Measurements from ENCODE around the gene WDR77.

The WDR77 gene

DNA sequence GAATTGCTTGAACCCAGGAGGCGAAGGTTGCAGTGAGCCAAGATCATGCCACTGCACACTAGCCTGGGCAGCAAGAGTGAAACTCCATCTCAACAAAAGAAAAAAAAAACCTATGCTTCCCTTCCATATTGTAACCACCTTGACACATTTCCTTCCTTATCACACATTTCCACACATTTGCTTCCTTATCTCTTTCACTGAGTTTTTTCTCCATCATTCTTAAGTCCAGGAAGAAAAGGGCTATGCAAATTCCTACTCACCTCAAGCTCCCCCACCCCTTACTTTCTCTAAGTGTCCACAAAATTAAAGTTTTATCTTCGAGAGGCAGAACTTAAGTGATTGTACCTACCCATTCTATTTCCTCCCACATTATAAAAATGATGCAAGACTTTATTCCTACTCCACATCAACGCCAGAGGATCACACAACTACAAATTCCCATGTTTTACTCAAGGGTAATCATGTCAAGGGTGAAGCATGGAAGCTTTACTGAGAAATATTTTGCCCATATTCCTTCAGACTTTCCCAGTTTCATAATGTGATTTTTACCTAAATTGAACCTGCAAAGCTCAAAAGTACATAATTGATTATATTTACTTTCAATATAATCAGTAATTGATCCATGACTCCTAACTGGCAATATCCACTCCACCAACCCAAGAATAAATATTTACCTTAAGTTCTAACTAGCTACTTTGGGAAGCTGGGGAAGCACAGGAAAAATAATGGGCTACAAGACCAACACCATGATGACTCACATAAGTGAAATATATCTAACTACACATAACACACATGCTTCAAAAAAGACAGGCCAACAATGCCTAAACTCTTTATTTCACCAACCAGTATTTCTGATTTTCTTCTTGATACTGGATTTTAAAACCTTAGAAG is 9.3 kb downstream of the WDR77 start:
- DNase-seq (ENCODE audit: low read depth in 2 of 2), result no peak

- no peak for DNase-seq (ENCODE audit: low read depth in 2 of 2)
Observed at GRCh38 chr1:111436726-111437125, 12.3 kb downstream of the WDR77 start.

DNA sequence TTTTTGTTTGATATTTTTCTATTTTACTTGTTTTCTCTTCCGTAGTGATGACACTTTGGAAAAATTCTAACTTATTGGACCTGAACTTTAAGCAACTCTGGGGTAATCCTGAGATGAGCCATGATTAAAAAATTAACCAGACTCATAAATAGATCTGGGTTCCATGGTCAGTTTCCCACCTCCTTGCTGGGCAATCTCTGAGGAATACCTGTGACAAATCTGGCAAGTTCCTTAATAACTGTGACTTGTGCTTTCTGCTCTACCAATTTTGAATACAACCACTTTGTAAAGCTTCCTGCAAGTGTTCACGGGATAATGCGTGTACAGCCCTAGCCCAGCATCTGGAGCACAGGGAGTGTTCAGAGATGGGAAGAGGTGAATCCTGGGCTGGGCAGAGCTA is 24.8 kb downstream of the WDR77 start:
- DNase-seq (ENCODE audit: low read depth in 2 of 2), result no peak

GRCh38 chr1:111422546-111423391 is 26.3 kb downstream of the WDR77 start:
- no peak for DNase-seq (ENCODE audit: low read depth in 2 of 2)

- DNase-seq (ENCODE audit: low read depth in 2 of 2), result no peak
Observed at GRCh38 chr1:111420377-111420776, 28.7 kb downstream of the WDR77 start.

DNA sequence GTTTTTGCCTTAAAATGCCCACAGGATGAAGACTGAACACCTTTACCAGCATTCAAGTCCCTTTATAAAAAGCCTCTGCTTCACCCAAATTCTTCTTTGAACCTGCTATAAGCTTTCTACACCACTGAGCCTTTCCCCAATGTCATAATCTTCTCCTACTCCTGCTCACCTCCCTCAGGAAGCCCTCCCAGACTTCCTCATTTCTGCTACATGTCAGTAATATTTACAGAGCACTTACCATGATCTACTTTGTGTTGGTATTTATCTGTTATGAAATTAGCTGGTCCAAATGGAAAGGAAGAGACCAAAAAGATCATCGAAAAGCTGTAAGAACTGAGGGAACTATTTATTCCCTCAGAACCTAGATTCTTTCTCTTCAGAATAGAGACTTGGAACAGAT is 30.0 kb downstream of the WDR77 start:
- DNase-seq (ENCODE audit: low read depth in 2 of 2), result no peak

DNA sequence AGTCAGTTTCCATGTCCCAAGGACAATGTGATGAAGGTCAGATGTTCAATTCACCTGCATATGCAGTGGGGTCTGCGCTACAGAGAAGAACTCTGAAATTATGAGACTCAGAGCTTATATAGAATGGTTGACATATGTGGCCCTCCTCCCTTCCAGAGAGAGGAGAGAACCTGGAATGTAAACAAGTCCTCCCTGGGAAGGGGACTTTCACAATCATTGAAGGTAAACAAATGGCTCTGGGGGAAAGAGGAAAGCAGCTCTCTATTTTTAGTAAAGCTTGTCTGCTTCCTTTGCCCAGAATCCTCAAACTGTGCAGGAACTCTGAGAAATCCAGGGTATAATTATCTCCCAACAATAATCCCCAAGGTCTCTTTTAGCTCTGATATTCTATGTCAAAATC is 31.3 kb downstream of the WDR77 start:
- no peak for DNase-seq (ENCODE audit: low read depth in 2 of 2)

- DNase-seq (ENCODE audit: low read depth in 2 of 2), result no peak
Observed at GRCh38 chr1:111415461-111415860, 33.6 kb downstream of the WDR77 start.

DNA sequence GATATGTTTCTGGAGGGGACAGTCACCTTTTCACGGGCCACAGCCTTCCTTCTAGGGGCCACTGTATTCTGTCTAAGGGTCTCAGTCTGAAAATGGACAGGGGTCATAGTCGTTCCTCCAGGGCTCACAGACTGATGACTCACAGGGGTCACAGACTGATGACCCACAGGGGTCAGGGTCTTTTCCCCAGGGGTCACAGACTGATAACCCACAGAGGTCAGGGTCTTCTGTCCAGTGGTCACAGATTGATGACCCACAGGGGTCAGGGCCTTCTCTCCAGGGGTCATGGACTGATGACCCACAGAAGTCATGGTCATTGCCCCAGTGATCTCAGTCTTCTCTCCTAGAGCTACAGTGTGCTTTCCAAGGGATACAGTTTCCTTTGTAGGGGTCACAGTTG is 34.3 kb downstream of the WDR77 start:
- DNase-seq (ENCODE audit: low read depth in 2 of 2), result no peak

GRCh38 chr1:111412839-111413238 is 36.2 kb downstream of the WDR77 start:
- DNase-seq (ENCODE audit: low read depth in 2 of 2), result no peak

DNA sequence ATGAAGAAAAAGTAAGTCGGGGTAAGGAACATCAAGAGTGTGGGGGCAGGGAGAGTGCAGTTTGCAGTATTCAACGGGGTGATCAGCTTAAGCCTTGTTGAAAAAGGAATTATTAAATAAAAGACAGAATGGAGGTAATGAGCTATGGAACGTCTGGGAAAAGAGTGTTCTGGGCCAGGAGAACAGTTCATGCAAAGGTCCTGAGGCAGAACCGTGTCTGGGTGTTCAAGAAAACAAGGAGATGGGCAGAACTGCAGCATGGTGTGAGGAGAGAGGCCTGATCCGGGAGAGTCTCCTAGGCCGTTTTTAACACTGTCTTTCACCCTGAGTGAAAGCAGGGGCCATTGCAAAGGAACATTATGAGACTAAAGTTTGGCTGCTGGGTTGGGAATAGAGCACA is 41.8 kb downstream of the WDR77 start:
- no peak for DNase-seq (ENCODE audit: low read depth in 2 of 2)

GRCh38 chr1:111406321-111406768 is 42.7 kb downstream of the WDR77 start:
- DNase-seq (ENCODE audit: low read depth in 2 of 2), result peak in 1 of 2 donors; percentile 22

DNA sequence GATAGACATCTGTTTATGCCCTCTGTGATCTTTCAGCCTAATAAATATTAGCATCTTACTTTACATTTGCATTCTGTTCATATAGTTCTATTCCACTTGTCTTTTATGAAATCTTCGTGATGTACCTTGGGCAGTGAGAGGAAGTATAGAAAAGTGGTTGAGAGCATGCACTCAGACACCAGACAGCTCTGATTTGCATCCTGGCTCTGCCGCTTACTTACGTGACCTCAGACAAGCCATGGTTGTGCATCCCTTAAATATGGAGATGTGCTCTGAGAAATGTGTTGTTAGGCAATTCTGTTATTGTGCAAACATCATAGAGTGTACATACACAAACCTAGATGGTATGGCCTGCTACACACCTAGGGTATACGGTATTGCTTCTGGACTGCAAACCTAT is 44.5 kb downstream of the WDR77 start:
- no peak for DNase-seq (ENCODE audit: low read depth in 2 of 2)

DNA sequence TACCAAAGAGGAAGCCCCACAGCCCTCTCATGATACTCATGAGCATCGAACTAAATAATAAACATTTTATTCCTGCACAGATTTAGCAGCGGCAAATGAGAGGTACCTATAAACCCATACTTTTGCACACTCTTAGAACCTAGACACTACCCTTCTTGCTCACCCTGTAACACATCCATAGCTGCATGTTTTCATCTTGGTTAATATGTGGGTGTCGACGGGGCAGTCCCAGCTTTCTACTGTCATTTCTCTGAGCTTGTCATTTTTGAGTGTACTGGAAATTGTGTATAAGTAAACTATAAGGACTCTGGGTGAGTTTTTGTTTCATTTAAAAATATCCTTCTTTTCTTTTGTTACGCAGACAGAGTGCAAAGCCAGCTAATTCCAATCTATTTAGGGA is 47.0 kb downstream of the WDR77 start:
- no peak for DNase-seq (ENCODE audit: low read depth in 2 of 2)

GRCh38 chr1:111399792-111400610 is 49.1 kb downstream of the WDR77 start:
- peak in 1 of 2 donors; percentile 9 for DNase-seq (ENCODE audit: low read depth in 2 of 2)

- no peak for DNase-seq (ENCODE audit: low read depth in 2 of 2)
Observed at GRCh38 chr1:111392460-111392945, 56.6 kb downstream of the WDR77 start.

- DNase-seq (ENCODE audit: low read depth in 2 of 2), result no peak
Observed at GRCh38 chr1:111392042-111392441, 57.0 kb downstream of the WDR77 start.

Measured in stimulated activated CD8-positive, alpha-beta memory T cell treated with anti-CD3 and anti-CD28 coated beads, Interleukin-2, amount 100 ng/mL, for 1 hour (primary cell).